ENCODE data around the gene OR7C1.
"Not testable (repeated sequence)": the region's sequence is repeated elsewhere in the genome, so short reads cannot be mapped to it uniquely, and the experiment has no call there.

OR7C1 gene

DNA sequence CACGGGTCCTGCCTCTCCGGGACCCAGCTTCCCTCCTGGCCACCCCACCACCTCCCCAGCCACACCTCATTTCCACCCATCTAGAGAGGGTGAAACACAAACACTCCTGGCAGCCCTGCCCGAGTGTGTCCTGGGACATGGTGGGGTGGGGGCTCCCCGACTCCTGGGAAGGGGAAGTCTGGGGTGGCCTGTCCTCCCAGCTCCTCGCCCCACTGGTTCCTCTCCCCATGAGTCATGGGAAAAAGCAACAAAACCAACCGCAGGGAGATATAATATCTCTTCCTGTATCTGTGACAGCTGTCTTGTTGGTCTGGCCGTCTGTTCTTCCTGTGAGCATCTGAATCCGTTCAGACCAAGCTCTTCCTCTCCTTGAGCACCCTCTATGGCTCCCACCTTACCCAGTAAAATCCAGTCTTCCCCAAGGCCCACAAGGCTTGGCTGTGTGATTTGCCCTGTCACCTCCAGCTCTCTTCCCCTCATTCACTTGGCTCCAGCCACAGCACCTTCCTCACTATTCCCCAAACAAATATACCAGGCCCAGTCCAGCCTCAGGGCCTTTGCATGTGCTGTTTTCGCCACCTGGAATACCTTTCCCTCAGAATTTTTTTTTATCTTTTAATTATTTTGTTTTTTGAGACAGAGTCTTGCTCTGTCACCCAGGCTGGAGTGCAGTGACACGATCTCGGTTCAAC, 49.7 kb downstream of the OR7C1 start:
- not testable (repeated sequence) for DNase-seq (ENCODE audit: low read depth in 2 of 2)

DNA sequence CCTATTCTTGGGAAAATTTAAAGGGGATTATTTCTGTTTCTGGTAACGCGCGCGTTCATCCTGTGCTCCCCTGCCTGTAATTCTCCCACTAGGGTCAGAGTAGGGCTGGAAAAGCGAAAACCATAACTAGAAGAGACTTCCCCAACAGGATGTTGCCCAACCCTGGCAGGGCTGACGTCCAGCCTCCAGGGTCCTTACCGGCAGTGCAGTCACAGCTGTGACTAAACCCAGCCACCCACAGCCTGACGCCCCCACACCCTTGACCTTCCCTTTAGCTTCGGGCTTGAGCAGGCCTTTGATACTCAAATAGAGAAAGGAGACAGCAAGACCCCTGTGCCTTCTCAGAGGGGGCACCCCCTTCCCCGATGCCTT, 50.3 kb downstream of the OR7C1 start:
- not testable (repeated sequence) for DNase-seq (ENCODE audit: low read depth in 2 of 2)

GRCh38 chr19:14783410-14783998, 51.5 kb downstream of the OR7C1 start:
- DNase-seq (ENCODE audit: low read depth in 2 of 2) = not testable (repeated sequence)

DNA sequence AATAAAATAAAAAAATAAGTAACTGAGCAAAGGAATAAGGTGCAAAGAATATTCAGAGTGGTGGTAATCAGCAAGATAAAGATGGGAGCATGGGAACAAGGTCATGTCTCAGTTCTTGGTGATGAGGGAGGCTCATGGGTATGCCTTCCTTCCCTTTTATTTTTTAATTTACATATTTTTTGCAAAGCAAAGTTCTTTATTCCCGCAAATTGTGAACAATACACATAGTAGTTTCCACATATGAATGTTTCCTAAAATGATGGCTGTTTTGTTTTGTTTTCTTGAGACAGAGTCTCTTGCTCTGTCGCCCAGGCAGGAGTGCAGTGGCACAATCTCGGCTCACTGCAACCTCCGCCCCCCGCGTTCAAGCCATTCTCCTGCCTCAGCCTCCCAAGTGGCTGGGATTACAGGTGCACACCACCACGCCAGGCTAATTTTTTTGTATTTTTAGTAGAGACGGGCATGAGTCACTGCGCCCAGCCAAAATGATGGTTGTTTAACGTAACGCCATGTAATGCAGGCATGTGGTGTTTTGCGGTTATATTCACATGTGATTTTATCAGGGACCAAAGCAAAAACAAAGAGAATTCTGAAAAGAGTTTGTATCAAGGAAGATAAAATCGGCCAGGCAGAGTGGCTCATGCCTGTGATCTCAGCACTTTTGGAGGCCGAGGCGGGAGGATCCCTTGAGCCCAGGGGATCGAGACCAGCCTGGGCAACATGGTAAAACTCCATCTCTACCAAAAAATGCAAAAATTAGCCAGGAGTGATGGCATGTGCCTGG, 52.2 kb downstream of the OR7C1 start:
- DNase-seq (ENCODE audit: low read depth in 2 of 2) = no peak

- not testable (repeated sequence) for DNase-seq (ENCODE audit: low read depth in 2 of 2)
Measured at GRCh38 chr19:14781713-14782536, 53.1 kb downstream of the OR7C1 start.

DNA sequence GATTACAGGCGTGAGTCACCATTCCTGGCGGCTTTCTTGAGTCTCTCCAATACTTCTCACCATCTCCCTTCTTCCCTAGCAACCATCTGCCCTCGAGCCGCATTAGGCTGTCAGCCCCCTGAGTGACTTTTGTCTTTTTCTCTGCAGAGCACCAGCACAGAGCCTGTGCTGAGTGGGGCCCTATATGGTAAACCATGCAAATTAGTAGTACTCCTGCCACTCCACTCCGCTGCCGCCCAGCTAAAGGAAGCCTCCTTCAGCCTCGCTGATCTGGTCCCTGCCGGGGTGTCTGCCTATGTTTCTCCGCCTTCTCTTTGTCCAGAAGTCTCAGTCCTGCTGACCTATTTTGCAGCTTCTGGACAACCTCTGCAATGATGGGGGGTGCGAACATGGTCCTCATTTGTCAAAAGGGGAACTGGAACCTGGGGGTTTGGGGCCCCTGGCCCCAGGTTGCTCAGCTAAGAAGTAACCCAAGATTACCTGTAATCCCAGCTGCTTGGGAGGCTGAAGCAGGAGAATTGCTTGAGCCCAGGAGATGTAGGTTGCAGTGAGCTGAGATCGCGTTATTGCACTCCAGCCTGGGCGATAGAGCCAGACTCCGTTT, 54.3 kb downstream of the OR7C1 start:
- DNase-seq (ENCODE audit: low read depth in 2 of 2) = not testable (repeated sequence)

DNA sequence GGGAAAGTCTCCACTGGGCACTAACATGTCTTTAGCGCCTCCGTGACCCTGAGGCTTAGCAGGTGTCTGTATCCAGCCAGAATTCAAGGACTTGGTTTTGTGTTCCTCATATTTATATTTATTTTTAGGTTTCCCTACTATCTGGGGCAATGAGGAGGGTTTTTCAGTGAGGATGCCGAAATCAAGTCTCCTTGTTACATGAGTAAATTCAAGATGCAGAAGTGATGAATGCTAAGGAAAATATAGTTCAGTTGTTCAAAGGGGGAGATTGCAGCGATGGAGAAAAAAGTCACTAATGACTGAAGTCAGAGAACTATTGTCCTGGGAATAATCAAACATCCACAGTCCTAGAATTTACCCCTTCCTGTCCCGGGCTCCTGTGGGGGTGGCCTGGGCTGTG, 55.8 kb downstream of the OR7C1 start:
- no peak for DNase-seq (ENCODE audit: low read depth in 2 of 2)

GRCh38 chr19:14778110-14778845, 56.7 kb downstream of the OR7C1 start, which contains the start of gene ADGRE2:
Gene ADGRE2, minus strand, starts transcription at chr19:14778560. Its CDS starts 1,804 bp downstream, at chr19:14776756.
- DNase-seq (ENCODE audit: low read depth in 2 of 2) = not testable (repeated sequence)

- not testable (repeated sequence) for DNase-seq (ENCODE audit: low read depth in 2 of 2)
Measured at GRCh38 chr19:14777645-14778044, 57.3 kb downstream of the OR7C1 start.

DNA sequence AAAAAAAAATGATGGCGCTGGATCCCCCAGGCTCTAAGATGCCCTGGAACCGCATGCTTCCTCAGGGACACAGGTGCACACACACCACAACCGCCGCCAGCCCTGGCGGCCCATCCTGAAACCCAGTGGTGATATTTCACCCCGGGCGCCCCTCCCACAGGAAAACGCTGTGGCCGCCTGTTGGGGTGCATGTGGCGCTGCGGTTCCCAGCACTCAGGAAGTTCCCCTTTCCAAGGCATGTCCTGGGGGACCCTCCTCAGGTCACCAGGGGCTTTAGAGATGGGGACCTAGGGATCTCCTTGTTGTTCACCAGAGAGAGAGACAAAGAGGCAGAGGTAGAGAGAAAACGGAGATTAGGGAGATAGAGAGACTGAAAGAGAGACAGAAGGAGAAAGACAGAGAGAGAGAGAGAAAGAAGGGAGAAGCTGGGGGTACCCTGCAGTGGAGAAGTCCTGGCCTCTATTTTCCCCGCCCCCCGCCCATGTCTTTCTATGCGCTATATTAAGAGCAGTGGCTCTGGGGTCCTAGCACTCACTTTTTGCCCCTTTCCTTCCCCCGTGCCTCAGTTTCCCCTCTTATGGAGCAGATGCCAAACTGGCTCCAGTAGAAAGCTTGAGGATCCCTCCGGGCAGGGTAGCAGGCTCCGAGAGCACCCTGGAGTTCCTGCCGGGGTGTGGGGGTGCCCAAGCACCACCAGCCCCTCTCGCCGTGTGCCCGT, 59.0 kb downstream of the OR7C1 start:
- no peak for DNase-seq (ENCODE audit: low read depth in 2 of 2)

DNA sequence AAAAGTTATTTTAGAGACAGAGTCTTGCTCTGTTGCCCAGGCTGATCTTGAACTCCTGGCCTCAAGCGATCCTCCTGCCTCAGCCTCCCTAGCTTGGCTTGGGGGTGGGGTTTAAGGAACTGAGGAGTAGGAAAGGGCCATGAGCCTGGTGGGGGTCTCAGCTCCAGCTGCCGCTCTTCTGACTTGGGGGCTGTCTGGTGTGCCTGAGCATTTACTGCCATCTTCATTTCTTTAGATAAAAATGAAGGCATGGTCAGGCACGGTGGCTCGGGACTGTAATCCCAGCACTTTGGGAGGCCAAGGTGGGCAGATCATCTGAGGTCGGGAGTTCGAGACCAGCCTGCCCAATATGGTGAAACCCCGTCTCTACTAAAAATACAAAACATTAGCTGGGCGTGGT, 59.7 kb downstream of the OR7C1 start:
- not testable (repeated sequence) for DNase-seq (ENCODE audit: low read depth in 2 of 2)

DNA sequence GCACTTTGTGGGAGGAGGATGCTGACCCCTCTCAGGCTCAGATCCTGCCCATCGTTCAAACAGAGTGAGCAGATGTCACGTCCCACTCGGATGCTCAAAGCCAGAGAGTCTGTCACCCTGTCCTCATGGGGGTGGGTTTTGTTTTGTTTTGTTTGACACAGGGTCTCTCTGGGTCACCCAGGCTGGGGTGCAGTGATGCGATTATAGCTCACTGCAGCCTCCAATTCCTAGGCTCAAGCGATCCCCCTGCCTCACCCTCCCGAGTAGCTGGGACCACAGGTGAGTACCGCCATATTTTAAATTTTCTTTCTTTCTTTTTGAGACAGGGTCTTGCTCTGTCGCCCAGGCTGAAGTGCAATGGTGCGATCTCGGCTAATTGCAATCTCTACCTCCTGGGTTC, 60.6 kb downstream of the OR7C1 start:
- DNase-seq (ENCODE audit: low read depth in 2 of 2) = no peak

DNA sequence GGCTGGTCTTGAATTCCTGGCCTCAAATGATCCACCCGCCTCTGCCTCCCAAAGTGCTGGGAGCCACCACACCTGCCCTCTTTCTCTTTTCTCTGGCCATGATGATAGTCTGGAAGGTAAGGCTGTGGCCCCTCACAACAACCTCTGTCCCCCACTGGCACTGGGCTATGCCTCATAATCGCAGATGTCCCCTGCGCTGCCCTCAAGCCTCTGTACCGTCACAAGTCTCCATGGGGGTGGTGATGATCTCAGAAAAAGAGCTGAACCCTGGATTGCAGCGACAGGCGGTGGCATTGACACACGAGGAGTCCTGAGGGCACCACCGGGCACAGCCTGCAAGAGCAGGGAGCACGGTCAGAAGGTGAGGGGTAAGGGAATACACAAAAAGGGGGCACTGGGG, 61.3 kb downstream of the OR7C1 start:
- DNase-seq (ENCODE audit: low read depth in 2 of 2) = not testable (repeated sequence)

- no peak for DNase-seq (ENCODE audit: low read depth in 2 of 2)
Measured at GRCh38 chr19:14772995-14773394, 62.0 kb downstream of the OR7C1 start.

- no peak for DNase-seq (ENCODE audit: low read depth in 2 of 2)
Measured at GRCh38 chr19:14772467-14772866, 62.5 kb downstream of the OR7C1 start.

GRCh38 chr19:14770944-14771839, 63.8 kb downstream of the OR7C1 start:
- no peak for DNase-seq (ENCODE audit: low read depth in 2 of 2)

GRCh38 chr19:14770136-14770535, 64.8 kb downstream of the OR7C1 start:
- no peak for DNase-seq (ENCODE audit: low read depth in 2 of 2)

GRCh38 chr19:14769201-14769600, 65.8 kb downstream of the OR7C1 start:
- DNase-seq (ENCODE audit: low read depth in 2 of 2) = no peak

DNA sequence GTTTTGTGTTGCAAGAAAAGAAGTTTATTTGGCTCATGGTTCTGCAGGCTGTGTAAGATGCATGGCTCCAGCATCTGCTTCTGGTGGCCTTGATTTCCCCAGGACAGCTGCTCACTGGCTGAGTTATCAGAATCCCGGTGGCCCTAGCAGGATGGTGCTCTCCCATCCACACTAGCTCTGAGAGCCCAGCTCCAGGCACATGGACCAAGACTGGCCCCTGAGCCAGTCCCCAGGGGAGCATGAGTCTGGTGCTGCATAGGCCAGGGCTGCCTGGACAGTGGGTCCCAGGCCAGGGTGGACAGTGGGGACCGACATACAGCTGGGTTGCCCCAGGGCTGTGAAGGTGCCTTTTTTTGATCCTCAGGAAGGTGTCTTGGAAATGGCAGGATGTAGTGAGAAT, 67.0 kb downstream of the OR7C1 start:
- DNase-seq (ENCODE audit: low read depth in 2 of 2) = no peak
